GM23338 (cell line): ENCODE data around the gene KCNQ5. TPM values are rescaled to one million over a fixed set of nuclear protein-coding genes. Genes with fewer than 3 reads are reported as not detected.

Experiments
- ATAC-seq: fragments of 200-7000 bp; cut with Tn5 transposase; 3 replicates; pipeline ENCODE4 v1.9.1; 2020
- DNase-seq: peaks from one replicate; pipeline ENCODE4 v3.0.0-alpha.2; 2015; ENCODE audit warnings: low spot score
- H2AFZ ChIP-seq: fragments of 200-600 bp; sonication (generic); 2 replicates; pipeline ENCODE4 v1.8.0; 2016; ENCODE audit warnings: antibody characterized with exemption, mild to moderate bottlenecking, moderate library complexity
- H3F3A ChIP-seq: fragments of 200-600 bp; sonication (generic); replicated peaks from 2 replicates; pipeline ENCODE4 v1.8.0; 2017; ENCODE audit warnings: antibody characterized with exemption, mixed run types, low read depth
- H3K27ac ChIP-seq: fragments of 200-600 bp; sonication (generic); 2 replicates; pipeline ENCODE4 v1.6.1; 2016; ENCODE audit warnings: low read depth
- H3K27me3 ChIP-seq: fragments of 200-600 bp; sonication (generic); 2 replicates; pipeline ENCODE4 v1.8.0; 2016; ENCODE audit warnings: mild to moderate bottlenecking, mixed run types, moderate library complexity; ENCODE audit not compliant: insufficient read depth
- H3K36me3 ChIP-seq: fragments of 200-600 bp; sonication (generic); 2 replicates; pipeline ENCODE4 v1.8.0; 2016; ENCODE audit warnings: mild to moderate bottlenecking; ENCODE audit not compliant: insufficient read depth
- H3K4me1 ChIP-seq: fragments of 200-600 bp; sonication (generic); 2 replicates; pipeline ENCODE4 v1.8.0; 2016; ENCODE audit warnings: mild to moderate bottlenecking, moderate library complexity; ENCODE audit not compliant: insufficient read depth
- H3K4me2 ChIP-seq: fragments of 200-600 bp; sonication (generic); 2 replicates; pipeline ENCODE4 v1.7.1; 2017; ENCODE audit warnings: mixed run types
- H3K4me3 ChIP-seq: fragments of 200-600 bp; sonication (generic); 2 replicates; pipeline ENCODE4 v1.6.1; 2016; ENCODE audit warnings: mixed run types
- H3K79me2 ChIP-seq: fragments of 200-600 bp; sonication (generic); replicated peaks from 2 replicates; pipeline ENCODE4 v1.8.0; 2017; ENCODE audit warnings: mild to moderate bottlenecking; ENCODE audit not compliant: insufficient read depth
- H3K9me2 ChIP-seq: fragments of 200-600 bp; sonication (generic); 2 replicates; pipeline ENCODE4 v1.8.0; 2017; ENCODE audit not compliant: insufficient read depth
- H4K20me1 ChIP-seq: fragments of 200-600 bp; sonication (generic); replicated peaks from 2 replicates; pipeline ENCODE4 v1.8.0; 2017; ENCODE audit warnings: mild to moderate bottlenecking; ENCODE audit not compliant: insufficient read depth
- H3K27ac Mint-ChIP-seq: 2 replicates; pipeline ENCODE4 v1.8.0; 2020; ENCODE audit warnings: inconsistent platforms, mild to moderate bottlenecking, moderate library complexity, mixed read lengths
- H3K27me3 Mint-ChIP-seq: 3 replicates; pipeline ENCODE4 v1.8.0; 2022; ENCODE audit warnings: low read depth, mild to moderate bottlenecking, moderate library complexity, mixed read lengths, inconsistent platforms; ENCODE audit not compliant: insufficient read depth, poor library complexity
- H3K36me3 Mint-ChIP-seq: 3 replicates; pipeline ENCODE4 v1.8.0; 2021; ENCODE audit warnings: low read depth, mild to moderate bottlenecking, inconsistent platforms, moderate library complexity, mixed read lengths
- H3K4me1 Mint-ChIP-seq: 3 replicates; pipeline ENCODE4 v1.8.0; 2020; ENCODE audit warnings: mild to moderate bottlenecking, inconsistent platforms, mixed read lengths
- H3K4me3 Mint-ChIP-seq: 3 replicates; pipeline ENCODE4 v1.8.0; 2021; ENCODE audit warnings: moderate library complexity, mild to moderate bottlenecking, inconsistent platforms, mixed read lengths
- H3K9me3 Mint-ChIP-seq: 3 replicates; pipeline ENCODE4 v1.8.0; 2020; ENCODE audit warnings: moderate library complexity, mild to moderate bottlenecking, inconsistent platforms, mixed read lengths
- CREB1 ChIP-seq: fragments of 250-450 bp; sonication (Bioruptor Pico); IDR thresholded peaks from 2 replicates; pipeline ENCODE4 v1.5.0; 2020; ENCODE audit warnings: low read depth, mild to moderate bottlenecking, moderate library complexity
- CTCF ChIP-seq, 2 experiments: fragments of 200-600 bp in 1 of 2; sonication (generic) in 1 of 2; conservative IDR thresholded peaks; 2 replicates each; pipeline versions ENCODE4 v1.5.1 to v1.6.1; 2016 to 2017; ENCODE audit warnings: antibody characterized with exemption in 2 of 2, low read depth in 2 of 2, mild to moderate bottlenecking in 2 of 2, moderate library complexity in 1 of 2
- ETS1 ChIP-seq: IDR thresholded peaks from 2 replicates; pipeline ENCODE4 v1.6.1; 2016; ENCODE audit warnings: antibody characterized with exemption
- EZH2 ChIP-seq: fragments of 200-600 bp; sonication (generic); IDR thresholded peaks from one replicate; pipeline ENCODE4 v1.8.0; 2017; ENCODE audit warnings: antibody characterized with exemption, mild to moderate bottlenecking, low read depth; ENCODE audit not compliant: unreplicated experiment
- EZH2phosphoT487 ChIP-seq: fragments of 200-600 bp; sonication (generic); IDR thresholded peaks from one replicate; pipeline ENCODE4 v1.8.1; 2018; ENCODE audit warnings: antibody characterized with exemption; ENCODE audit not compliant: unreplicated experiment
- JUNB ChIP-seq: IDR thresholded peaks from one replicate; pipeline ENCODE4 v1.6.1; 2016; ENCODE audit warnings: antibody characterized with exemption; ENCODE audit not compliant: unreplicated experiment
- NANOG ChIP-seq: IDR thresholded peaks from 2 replicates; pipeline ENCODE4 v1.6.1; 2016; ENCODE audit warnings: antibody characterized with exemption, borderline replicate concordance
- POLR2AphosphoS5 ChIP-seq: IDR thresholded peaks from 2 replicates; pipeline ENCODE4 v1.6.1; 2016; ENCODE audit warnings: antibody characterized with exemption, low read depth
- REST ChIP-seq: IDR thresholded peaks from one replicate; pipeline ENCODE4 v1.6.1; 2018; ENCODE audit warnings: antibody characterized with exemption; ENCODE audit not compliant: unreplicated experiment
- STAT1 ChIP-seq: IDR thresholded peaks from one replicate; pipeline ENCODE4 v1.6.1; 2016; ENCODE audit warnings: antibody characterized with exemption; ENCODE audit not compliant: unreplicated experiment
- ZNF114 ChIP-seq: fragments of 250-450 bp; sonication (Bioruptor Pico); IDR thresholded peaks from 2 replicates; pipeline ENCODE4 v1.5.0; 2020; ENCODE audit warnings: mild to moderate bottlenecking, moderate library complexity
- ZNF331 ChIP-seq: fragments of 250-450 bp; sonication (Bioruptor Pico); IDR thresholded peaks from 2 replicates; pipeline ENCODE4 v1.5.0; 2020; ENCODE audit warnings: low read depth, mild to moderate bottlenecking, moderate library complexity
- ZNF462 ChIP-seq: fragments of 250-450 bp; sonication (Bioruptor Pico); IDR thresholded peaks from 2 replicates; pipeline ENCODE4 v1.5.0; 2020; ENCODE audit warnings: mild to moderate bottlenecking, moderate library complexity
- polyA plus RNA-seq: library from polyadenylated mRNA; unstranded; fragments of >200 nt; fragmentation: Nextera tagmentation; extraction: Ambion mirVana; gene quantifications from 2 replicates; pipeline ENCODE4 v1.2.1, GENCODE V29; 2016
- total RNA-seq: library from RNA; depleted of rRNA; stranded (reverse); fragments of >200 nt; shearing (Covaris generic); gene quantifications from 2 replicates; pipeline ENCODE4 v1.2.3, GENCODE V29; 2014

KCNQ5 gene
- total and polyA plus RNA-seq, 2 experiments from 2014 or later: 0.68 to 0.87 TPM

GRCh38 chr6:73194744-73195143 is 572.9 kb downstream of the KCNQ5 start (continued):
- no peak for TF ChIP-seq NANOG
- TF ChIP-seq ZNF114 (CRISPR knock-in tag): no peak

- Histone ChIP-seq H3K4me2 (no peak overlapping the region), H3K27me3 (no peaks in the 10 kb centered on the region), H3F3A (no peaks in the 10 kb centered on the region), H4K20me1 (no peaks in the 10 kb centered on the region), H3K4me3 (no peak overlapping the region), H3K4me1 (peaks cover 34% of the 10 kb centered on the region), H3K9me2 (0 out of 2 replicates have a peak, but pooled peaks cover 2% of the 10 kb centered on the region), H2AFZ (peak overlapping the region; percentile 47; the same call in 1 of the 2 replicates), H3K79me2 (no peaks in the 10 kb centered on the region), H3K36me3 (no peaks in the 10 kb centered on the region), H3K27ac (no peak overlapping the region)
- peaks cover 45% of the 10 kb centered on the region for H3K4me1 Mint-ChIP-seq
- peaks cover 10% of the 10 kb centered on the region; the same call in 2 of the 3 replicates for H3K9me3 Mint-ChIP-seq
- no peak for TF ChIP-seq JUNB
- no peak for TF ChIP-seq EZH2phosphoT487
- no peak for TF ChIP-seq ZNF331 (CRISPR knock-in tag)
- no peak for TF ChIP-seq ETS1
- no peak for TF ChIP-seq CREB1 (CRISPR knock-in tag)
- TF ChIP-seq REST: no peak
- no peak for TF ChIP-seq EZH2
- TF ChIP-seq NANOG: no peak
- no peak for TF ChIP-seq STAT1
- TF ChIP-seq POLR2AphosphoS5: no peak
- no peak for TF ChIP-seq ZNF462 (CRISPR knock-in tag)
- TF ChIP-seq ZNF114 (CRISPR knock-in tag): no peak
- no peak for TF ChIP-seq CTCF (conservative IDR thresholded peaks at IDR 0.05; ENCODE audit: low read depth in 2 of 2)
- peaks cover 5% of the 10 kb centered on the region; the same call in 1 of the 3 replicates for H3K36me3 Mint-ChIP-seq
- DNase-seq (no peak), ATAC-seq (no peak)
- no peak overlapping the region for H3K4me3 Mint-ChIP-seq
- peaks cover 15% of the 10 kb centered on the region for H3K27me3 Mint-ChIP-seq
- no peak overlapping the region for H3K27ac Mint-ChIP-seq
These were observed 578.4 kb downstream of the KCNQ5 start for GRCh38 chr6:73200247-73200646.
